Ishikawa (cell line): ENCODE data around the gene ZNF446.

Experiments used
- CEBPB ChIP-seq: IDR thresholded peaks from 2 replicates; pipeline ENCODE4 v1.6.1; 2012
- CREB1 ChIP-seq: IDR thresholded peaks from 2 replicates; pipeline ENCODE4 v1.6.1; 2012; ENCODE audit warnings: low read depth
- EGR1 ChIP-seq: IDR thresholded peaks from 2 replicates; pipeline ENCODE4 v1.6.1; 2012
- EP300 ChIP-seq: IDR thresholded peaks from 2 replicates; pipeline ENCODE4 v1.6.1; 2012; ENCODE audit warnings: borderline replicate concordance
- FOXM1 ChIP-seq: IDR thresholded peaks from 2 replicates; pipeline ENCODE4 v1.6.1; 2012; ENCODE audit warnings: low read depth, borderline replicate concordance
- MAX ChIP-seq: IDR thresholded peaks from 2 replicates; pipeline ENCODE4 v1.6.1; 2012
- NFIC ChIP-seq: IDR thresholded peaks from 2 replicates; pipeline ENCODE4 v1.6.1; 2012
- RAD21 ChIP-seq: IDR thresholded peaks from 2 replicates; pipeline ENCODE4 v1.6.1; 2012; ENCODE audit warnings: low read depth
- TAF1 ChIP-seq: IDR thresholded peaks from 2 replicates; pipeline ENCODE4 v1.6.1; 2012; ENCODE audit warnings: low read depth, mild to moderate bottlenecking
- TCF12 ChIP-seq: IDR thresholded peaks from 2 replicates; pipeline ENCODE4 v1.6.1; 2012; ENCODE audit warnings: low read depth
- TEAD4 ChIP-seq: IDR thresholded peaks from 2 replicates; pipeline ENCODE4 v1.6.1; 2012
- YY1 ChIP-seq: IDR thresholded peaks from 2 replicates; pipeline ENCODE4 v1.6.1; 2012; ENCODE audit warnings: low read depth
- ZBTB7A ChIP-seq: IDR thresholded peaks from 2 replicates; pipeline ENCODE4 v1.6.1; 2012; ENCODE audit warnings: low read depth
- TF ChIP-seq, protein P1 (sequence below): IDR thresholded peaks from 2 replicates; pipeline ENCODE4 v1.6.1; 2012
- TF ChIP-seq, protein P2 (sequence below): IDR thresholded peaks from 2 replicates; pipeline ENCODE4 v1.6.1; 2012; ENCODE audit warnings: low read depth, mild to moderate bottlenecking

ZNF446 gene

DNA sequence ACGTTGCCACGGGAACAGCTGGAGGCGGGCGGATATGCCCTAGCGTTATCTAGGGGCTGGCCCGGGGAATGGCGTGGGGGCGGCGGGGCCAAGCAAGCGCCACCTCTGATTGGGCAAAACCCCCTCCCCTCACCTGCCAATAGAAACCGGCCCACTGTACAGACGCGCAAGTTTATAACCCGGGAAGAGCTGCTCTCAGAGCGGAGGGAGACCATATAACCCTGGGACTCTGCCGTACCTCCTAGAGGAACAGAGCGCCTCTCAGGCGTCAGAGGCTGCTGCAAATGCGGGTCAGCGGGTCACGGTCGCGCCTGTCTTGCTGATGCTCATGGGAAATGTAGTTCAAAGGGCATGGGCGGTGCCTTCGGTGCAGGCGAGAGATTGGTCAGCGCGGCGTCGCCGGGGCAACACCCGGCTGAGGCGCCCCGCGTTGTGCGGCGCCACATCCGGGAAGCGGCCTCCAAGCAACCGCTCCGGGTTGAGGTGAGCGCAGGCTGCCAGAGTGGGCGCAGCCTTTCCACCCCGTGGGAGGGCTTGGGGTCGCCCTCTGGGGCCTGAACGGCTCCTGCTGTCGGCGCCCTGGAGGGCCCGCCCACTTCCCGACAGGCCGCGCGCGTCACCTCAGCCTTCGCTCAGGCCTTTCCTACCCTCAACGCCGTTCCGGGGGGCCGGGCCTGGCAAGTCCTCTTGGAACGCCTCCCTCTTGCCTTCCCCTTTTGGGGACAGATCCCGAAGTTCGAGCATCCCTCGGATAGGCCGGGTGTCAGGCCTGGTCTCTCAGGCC is at the start of gene ZNF446:
Gene ZNF446, plus strand, starts transcription at position 639 of the 784 bp plus-strand sequence. CDS start 867 bp downstream, outside the sequence.
- TF ChIP-seq ZBTB7A (peak; percentile 35; the same call in 1 of the 2 replicates), EGR1 (peak; percentile 13; the same call in 1 of the 2 replicates), TEAD4 (peak; percentile 17; the same call in 1 of the 2 replicates), CREB1 (peak; percentile 45; the same call in 1 of the 2 replicates), NFIC (no peak), TAF1 (no peak), MAX (peak; percentile 47; the same call in 1 of the 2 replicates), FOXM1 (no peak), YY1 (peak; percentile 40; the same call in 1 of the 2 replicates), EP300 (no peak)
- TF ChIP-seq, protein P1, sequence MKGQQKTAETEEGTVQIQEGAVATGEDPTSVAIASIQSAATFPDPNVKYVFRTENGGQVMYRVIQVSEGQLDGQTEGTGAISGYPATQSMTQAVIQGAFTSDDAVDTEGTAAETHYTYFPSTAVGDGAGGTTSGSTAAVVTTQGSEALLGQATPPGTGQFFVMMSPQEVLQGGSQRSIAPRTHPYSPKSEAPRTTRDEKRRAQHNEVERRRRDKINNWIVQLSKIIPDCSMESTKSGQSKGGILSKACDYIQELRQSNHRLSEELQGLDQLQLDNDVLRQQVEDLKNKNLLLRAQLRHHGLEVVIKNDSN = peak; percentile 65
- TF ChIP-seq, protein P2, sequence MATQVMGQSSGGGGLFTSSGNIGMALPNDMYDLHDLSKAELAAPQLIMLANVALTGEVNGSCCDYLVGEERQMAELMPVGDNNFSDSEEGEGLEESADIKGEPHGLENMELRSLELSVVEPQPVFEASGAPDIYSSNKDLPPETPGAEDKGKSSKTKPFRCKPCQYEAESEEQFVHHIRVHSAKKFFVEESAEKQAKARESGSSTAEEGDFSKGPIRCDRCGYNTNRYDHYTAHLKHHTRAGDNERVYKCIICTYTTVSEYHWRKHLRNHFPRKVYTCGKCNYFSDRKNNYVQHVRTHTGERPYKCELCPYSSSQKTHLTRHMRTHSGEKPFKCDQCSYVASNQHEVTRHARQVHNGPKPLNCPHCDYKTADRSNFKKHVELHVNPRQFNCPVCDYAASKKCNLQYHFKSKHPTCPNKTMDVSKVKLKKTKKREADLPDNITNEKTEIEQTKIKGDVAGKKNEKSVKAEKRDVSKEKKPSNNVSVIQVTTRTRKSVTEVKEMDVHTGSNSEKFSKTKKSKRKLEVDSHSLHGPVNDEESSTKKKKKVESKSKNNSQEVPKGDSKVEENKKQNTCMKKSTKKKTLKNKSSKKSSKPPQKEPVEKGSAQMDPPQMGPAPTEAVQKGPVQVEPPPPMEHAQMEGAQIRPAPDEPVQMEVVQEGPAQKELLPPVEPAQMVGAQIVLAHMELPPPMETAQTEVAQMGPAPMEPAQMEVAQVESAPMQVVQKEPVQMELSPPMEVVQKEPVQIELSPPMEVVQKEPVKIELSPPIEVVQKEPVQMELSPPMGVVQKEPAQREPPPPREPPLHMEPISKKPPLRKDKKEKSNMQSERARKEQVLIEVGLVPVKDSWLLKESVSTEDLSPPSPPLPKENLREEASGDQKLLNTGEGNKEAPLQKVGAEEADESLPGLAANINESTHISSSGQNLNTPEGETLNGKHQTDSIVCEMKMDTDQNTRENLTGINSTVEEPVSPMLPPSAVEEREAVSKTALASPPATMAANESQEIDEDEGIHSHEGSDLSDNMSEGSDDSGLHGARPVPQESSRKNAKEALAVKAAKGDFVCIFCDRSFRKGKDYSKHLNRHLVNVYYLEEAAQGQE = no peak

GRCh38 chr19:58428617-58429016 is 47.5 kb upstream of the ZNF446 start:
- TF ChIP-seq MAX (no peak), CEBPB (no peak), EP300 (no peak), TEAD4 (no peak), NFIC (no peak), FOXM1 (no peak), ZBTB7A (no peak), TAF1 (no peak), CREB1 (no peak), YY1 (no peak), TCF12 (no peak), RAD21 (no peak), EGR1 (no peak)
- TF ChIP-seq, protein P2 = no peak
- TF ChIP-seq, protein P1 = no peak

DNA sequence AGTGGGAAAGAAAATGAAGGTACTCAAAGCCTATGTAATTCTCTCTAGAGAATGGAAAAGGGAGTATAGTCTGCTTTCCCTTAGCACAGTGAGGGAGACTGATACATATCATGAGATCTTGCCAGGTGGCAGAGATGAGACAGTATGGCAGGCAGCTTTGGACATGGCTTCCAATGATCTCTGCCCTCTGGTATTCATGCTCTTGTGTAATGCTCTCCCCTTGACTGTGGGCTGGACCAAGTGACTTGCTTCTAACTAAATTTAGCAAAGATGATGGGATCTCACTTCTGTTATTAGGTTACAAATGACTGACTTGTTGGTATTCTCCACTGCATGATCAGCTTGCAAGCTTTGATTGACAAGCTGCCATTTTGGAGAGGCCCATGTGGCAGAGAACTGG is 46.4 kb upstream of the ZNF446 start:
- TF ChIP-seq NFIC (no peak), CREB1 (no peak)

- TF ChIP-seq TAF1 (no peak), EGR1 (no peak), CEBPB (no peak), YY1 (no peak), RAD21 (no peak), FOXM1 (no peak), TCF12 (no peak), MAX (no peak), ZBTB7A (no peak), NFIC (no peak)
- TF ChIP-seq, protein P2 = no peak
- TF ChIP-seq, protein P1 = no peak
Observed at GRCh38 chr19:58434217-58434616, 41.9 kb upstream of the ZNF446 start.
